A375 (cell line): ENCODE data around the gene TSC22D3. TPM values are rescaled to one million over a fixed set of nuclear protein-coding genes. Genes with fewer than 3 reads are reported as not detected.

ENCODE experiments used
- total RNA-seq: library from RNA; depleted of rRNA; stranded (reverse); fragments of >200 nt; shearing (Covaris generic); gene quantifications from 2 replicates; pipeline ENCODE4 v1.2.3, GENCODE V29; 2014; rRNA removed

The TSC22D3 gene
- 3.5 and 5.8 TPM in 2 replicates for total RNA-seq

DNA sequence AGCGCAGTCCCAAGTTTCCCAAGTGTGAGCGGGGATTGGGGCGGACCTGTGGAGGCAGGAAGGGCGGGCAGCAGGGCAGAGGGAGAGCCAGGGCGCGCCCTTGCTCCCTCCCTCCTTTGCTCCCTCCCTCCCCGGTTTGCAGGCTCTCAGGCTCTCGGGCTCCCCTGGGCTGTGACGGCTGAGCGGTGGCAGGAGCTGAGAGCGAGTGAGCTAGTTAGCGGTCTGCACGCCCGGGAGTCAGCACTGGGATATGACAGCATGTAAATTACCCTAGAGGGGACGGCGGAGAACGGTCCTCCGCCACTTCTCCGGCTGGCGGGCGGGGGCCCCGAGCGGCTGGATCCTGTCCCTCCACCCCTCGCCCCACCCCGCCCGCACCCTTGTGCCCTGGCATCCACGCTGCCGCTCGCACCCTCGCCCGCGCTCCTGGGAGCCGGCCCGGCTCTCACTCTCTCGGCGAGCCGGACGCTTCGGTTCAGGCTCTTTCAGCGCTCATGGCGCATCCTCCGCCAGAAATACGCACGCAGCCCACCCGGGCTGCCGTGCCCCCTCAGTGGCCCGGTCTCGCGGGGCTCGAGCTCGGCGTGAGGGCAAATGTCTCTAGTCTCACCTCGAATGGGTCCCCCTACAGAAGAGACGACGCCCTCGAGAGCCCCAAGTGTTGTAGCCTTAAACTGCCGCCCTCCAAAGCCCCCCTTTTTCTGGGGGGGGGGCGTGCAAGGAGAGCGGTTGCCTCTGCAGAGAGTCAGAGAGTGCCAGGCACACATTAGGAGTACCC lies at the start of gene TSC22D3:
Gene TSC22D3, minus strand, starts transcription at position 54 of the 778 bp plus-strand sequence. CDS start 368 bp downstream, outside the sequence.

GRCh38 chrX:107777536-107777832 lies 1.9 kb upstream of the TSC22D3 start, which contains the start of gene NCBP2L:
Gene NCBP2L (plus strand): TSS chrX:107777733. CDS start chrX:107794221, 16,488 bp downstream.

Other genes starting within 250 kb of the TSC22D3 start
- 34.8 and 38.9 TPM in 2 replicates for gene PRPS1, start 147.3 kb downstream of the TSC22D3 start, total RNA-seq
- not detected in 2 replicates for gene NCBP2L, start 1.9 kb upstream of the TSC22D3 start, total RNA-seq
- gene MID2, start 50.1 kb upstream of the TSC22D3 start, total RNA-seq = 1.2 and 2.6 TPM in 2 replicates
- gene TEX13B, start 206.6 kb upstream of the TSC22D3 start, total RNA-seq = not detected in 2 replicates